Lower leg skin (tissue), 3 donors: Measurements from ENCODE around the gene SRSF4.

Source experiments
- POLR2A ChIP-seq, 2 donors: fragments of 450-650 bp; IDR thresholded peaks; one replicate each; pipeline ENCODE4 v1.6.1; 2016 to 2017; ENCODE audit warnings: antibody characterized with exemption in 2 of 2, mild to moderate bottlenecking in 1 of 2, moderate library complexity in 1 of 2
- TF ChIP-seq, protein P1 (sequence below), 3 donors: fragments of 450-650 bp; IDR thresholded peaks; one replicate each; pipeline ENCODE4 v1.5.1; 2016; ENCODE audit warnings: antibody characterized with exemption in 3 of 3, mild to moderate bottlenecking in 3 of 3, moderate library complexity in 2 of 3

DNA sequence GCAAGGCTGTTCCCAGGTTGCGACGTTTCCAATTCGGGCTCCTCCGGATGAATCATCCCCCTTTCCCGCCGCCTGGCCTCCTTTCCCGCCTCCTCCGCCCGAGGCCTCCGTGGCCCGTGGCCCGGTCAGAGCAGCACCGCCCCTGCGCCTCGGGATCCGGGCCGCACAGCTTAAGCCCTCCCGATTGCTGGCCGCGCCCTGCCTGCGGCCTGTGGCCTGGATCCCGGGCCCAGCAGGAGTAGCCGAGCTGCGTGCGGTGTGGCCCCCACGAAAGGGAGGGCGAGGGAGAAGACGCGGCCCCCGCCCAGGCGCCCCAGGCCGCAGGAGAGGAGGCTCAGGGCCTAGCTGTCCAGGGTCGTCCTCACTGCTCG, 59.0 kb downstream of the SRSF4 start:
- TF ChIP-seq, protein P1, sequence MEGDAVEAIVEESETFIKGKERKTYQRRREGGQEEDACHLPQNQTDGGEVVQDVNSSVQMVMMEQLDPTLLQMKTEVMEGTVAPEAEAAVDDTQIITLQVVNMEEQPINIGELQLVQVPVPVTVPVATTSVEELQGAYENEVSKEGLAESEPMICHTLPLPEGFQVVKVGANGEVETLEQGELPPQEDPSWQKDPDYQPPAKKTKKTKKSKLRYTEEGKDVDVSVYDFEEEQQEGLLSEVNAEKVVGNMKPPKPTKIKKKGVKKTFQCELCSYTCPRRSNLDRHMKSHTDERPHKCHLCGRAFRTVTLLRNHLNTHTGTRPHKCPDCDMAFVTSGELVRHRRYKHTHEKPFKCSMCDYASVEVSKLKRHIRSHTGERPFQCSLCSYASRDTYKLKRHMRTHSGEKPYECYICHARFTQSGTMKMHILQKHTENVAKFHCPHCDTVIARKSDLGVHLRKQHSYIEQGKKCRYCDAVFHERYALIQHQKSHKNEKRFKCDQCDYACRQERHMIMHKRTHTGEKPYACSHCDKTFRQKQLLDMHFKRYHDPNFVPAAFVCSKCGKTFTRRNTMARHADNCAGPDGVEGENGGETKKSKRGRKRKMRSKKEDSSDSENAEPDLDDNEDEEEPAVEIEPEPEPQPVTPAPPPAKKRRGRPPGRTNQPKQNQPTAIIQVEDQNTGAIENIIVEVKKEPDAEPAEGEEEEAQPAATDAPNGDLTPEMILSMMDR (IDR thresholded peaks at IDR 0.05): no peak
- no peak for TF ChIP-seq POLR2A (IDR thresholded peaks at IDR 0.05)
